ENCODE data around the gene TRIM3.
A peak's percentile ranks its signal among the peaks of the same experiment; 100 is the strongest.

Gene TRIM3

GRCh38 chr11:6402561-6402981 lies 71.2 kb downstream of the TRIM3 start:
- Histone ChIP-seq H3K4me3 (ENCODE audit: low read depth, low read length, poor library complexity, severe bottlenecking) (peak overlapping the region; percentile 25), H2AFZ (ENCODE audit: low read length) (no peak overlapping the region), H3K27ac (ENCODE audit: low read depth, low read length, poor library complexity, severe bottlenecking) (peak overlapping the region; percentile 67), H4K20me1 (ENCODE audit: insufficient read depth, low read length) (no peaks in the 10 kb centered on the region), H3K79me2 (ENCODE audit: insufficient read depth, low read length) (no peaks in the 10 kb centered on the region), H3K9ac (ENCODE audit: low read length) (peak overlapping the region; percentile 28; the same call in 1 of the 2 replicates), H3K36me3 (ENCODE audit: insufficient read depth, low read length) (no peaks in the 10 kb centered on the region), H3F3A (ENCODE audit: insufficient read depth, low read length) (no peaks in the 10 kb centered on the region), H3K9me2 (ENCODE audit: low read depth, low read length) (no peaks in the 10 kb centered on the region), H3K9me3 (ENCODE audit: low read length) (no peaks in the 10 kb centered on the region), H3K4me1 (ENCODE audit: insufficient read depth, low read length, severe bottlenecking) (peaks cover 25% of the 10 kb centered on the region), H3K27me3 (ENCODE audit: insufficient read depth, low read length) (no peaks in the 10 kb centered on the region), H3K4me2 (ENCODE audit: low read length) (peak overlapping the region; percentile 56)
- no peak for TF ChIP-seq CTCF (IDR thresholded peaks at IDR 0.05; ENCODE audit: low read length)

- Histone ChIP-seq H2AFZ (ENCODE audit: low read length) (no peak overlapping the region), H3K79me2 (ENCODE audit: insufficient read depth, low read length) (no peaks in the 10 kb centered on the region), H3K36me3 (ENCODE audit: insufficient read depth, low read length) (no peaks in the 10 kb centered on the region), H3F3A (ENCODE audit: insufficient read depth, low read length) (no peaks in the 10 kb centered on the region), H4K20me1 (ENCODE audit: insufficient read depth, low read length) (no peaks in the 10 kb centered on the region), H3K9me2 (ENCODE audit: low read depth, low read length) (no peaks in the 10 kb centered on the region), H3K27ac (ENCODE audit: low read depth, low read length, poor library complexity, severe bottlenecking) (peak overlapping the region; percentile 67), H3K4me1 (ENCODE audit: insufficient read depth, low read length, severe bottlenecking) (peaks cover 25% of the 10 kb centered on the region), H3K9me3 (ENCODE audit: low read length) (no peaks in the 10 kb centered on the region), H3K9ac (ENCODE audit: low read length) (no peak overlapping the region; the same call in 1 of the 2 replicates), H3K4me2 (ENCODE audit: low read length) (peak overlapping the region; percentile 56), H3K4me3 (ENCODE audit: low read depth, low read length, poor library complexity, severe bottlenecking) (peak overlapping the region; percentile 25), H3K27me3 (ENCODE audit: insufficient read depth, low read length) (no peaks in the 10 kb centered on the region)
- TF ChIP-seq CTCF (IDR thresholded peaks at IDR 0.05; ENCODE audit: low read length) (no peak), EZH2 (IDR thresholded peaks at IDR 0.05; ENCODE audit: borderline replicate concordance, low read length) (no peak)
Observed at GRCh38 chr11:6402061-6402470, 71.7 kb downstream of the TRIM3 start.

- no peak for TF ChIP-seq EZH2 (IDR thresholded peaks at IDR 0.05; ENCODE audit: borderline replicate concordance, low read length)
- TF ChIP-seq CTCF (IDR thresholded peaks at IDR 0.05; ENCODE audit: low read length) = no peak
- Histone ChIP-seq H3K27ac (ENCODE audit: low read depth, low read length, poor library complexity, severe bottlenecking) (no peak overlapping the region), H3K9ac (ENCODE audit: low read length) (no peak overlapping the region), H3K4me3 (ENCODE audit: low read depth, low read length, poor library complexity, severe bottlenecking) (no peak overlapping the region), H3K27me3 (ENCODE audit: insufficient read depth, low read length) (no peaks in the 10 kb centered on the region), H4K20me1 (ENCODE audit: insufficient read depth, low read length) (no peaks in the 10 kb centered on the region), H3K4me1 (ENCODE audit: insufficient read depth, low read length, severe bottlenecking) (peaks cover 25% of the 10 kb centered on the region), H3K79me2 (ENCODE audit: insufficient read depth, low read length) (no peaks in the 10 kb centered on the region), H3K9me2 (ENCODE audit: low read depth, low read length) (no peaks in the 10 kb centered on the region), H3K9me3 (ENCODE audit: low read length) (no peaks in the 10 kb centered on the region), H2AFZ (ENCODE audit: low read length) (no peak overlapping the region), H3F3A (ENCODE audit: insufficient read depth, low read length) (no peaks in the 10 kb centered on the region), H3K4me2 (ENCODE audit: low read length) (no peak overlapping the region), H3K36me3 (ENCODE audit: insufficient read depth, low read length) (no peaks in the 10 kb centered on the region)
Observed at GRCh38 chr11:6401464-6401863, 72.3 kb downstream of the TRIM3 start.

Data from OCI-LY1 (cell line).